Adrenal gland (tissue), 5 donors: Measurements from ENCODE around the gene TRMT61A.

Source experiments
- POLR2A ChIP-seq, 2 donors: fragments of 450-650 bp; IDR thresholded peaks; one replicate each; pipeline ENCODE4 v1.6.1; 2017; ENCODE audit warnings: antibody characterized with exemption in 2 of 2, mild to moderate bottlenecking in 2 of 2, moderate library complexity in 1 of 2
- TF ChIP-seq, protein P1 (sequence below), 6 experiments: fragments of 450-650 bp in 4 of 6; fragments of 200-600 bp in 2 of 6; sonication (generic) in 1 of 6; IDR thresholded peaks; 1 replicate in 5 of 6; 2 replicates in 1 of 6; pipeline versions ENCODE4 v1.5.1 to v1.8.0; 2016 to 2021; ENCODE audit warnings: antibody characterized with exemption in 6 of 6, mild to moderate bottlenecking in 2 of 6, moderate library complexity in 1 of 6
- donor health status: DM: no; HTN: no; CAD: no.

- TF ChIP-seq, protein P1, sequence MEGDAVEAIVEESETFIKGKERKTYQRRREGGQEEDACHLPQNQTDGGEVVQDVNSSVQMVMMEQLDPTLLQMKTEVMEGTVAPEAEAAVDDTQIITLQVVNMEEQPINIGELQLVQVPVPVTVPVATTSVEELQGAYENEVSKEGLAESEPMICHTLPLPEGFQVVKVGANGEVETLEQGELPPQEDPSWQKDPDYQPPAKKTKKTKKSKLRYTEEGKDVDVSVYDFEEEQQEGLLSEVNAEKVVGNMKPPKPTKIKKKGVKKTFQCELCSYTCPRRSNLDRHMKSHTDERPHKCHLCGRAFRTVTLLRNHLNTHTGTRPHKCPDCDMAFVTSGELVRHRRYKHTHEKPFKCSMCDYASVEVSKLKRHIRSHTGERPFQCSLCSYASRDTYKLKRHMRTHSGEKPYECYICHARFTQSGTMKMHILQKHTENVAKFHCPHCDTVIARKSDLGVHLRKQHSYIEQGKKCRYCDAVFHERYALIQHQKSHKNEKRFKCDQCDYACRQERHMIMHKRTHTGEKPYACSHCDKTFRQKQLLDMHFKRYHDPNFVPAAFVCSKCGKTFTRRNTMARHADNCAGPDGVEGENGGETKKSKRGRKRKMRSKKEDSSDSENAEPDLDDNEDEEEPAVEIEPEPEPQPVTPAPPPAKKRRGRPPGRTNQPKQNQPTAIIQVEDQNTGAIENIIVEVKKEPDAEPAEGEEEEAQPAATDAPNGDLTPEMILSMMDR (IDR thresholded peaks at IDR 0.05) = no peak
- no peak for TF ChIP-seq POLR2A (IDR thresholded peaks at IDR 0.05)
Observed at GRCh38 chr14:103499709-103500108, 29.3 kb upstream of the TRMT61A start.
